ENCODE results near the gene G6PD. TPM values are rescaled to one million over a fixed set of nuclear protein-coding genes. Genes with fewer than 3 reads are reported as not detected.

G6PD gene
- total RNA-seq, 1 donor from 2014 or later: 86.4 TPM

DNA sequence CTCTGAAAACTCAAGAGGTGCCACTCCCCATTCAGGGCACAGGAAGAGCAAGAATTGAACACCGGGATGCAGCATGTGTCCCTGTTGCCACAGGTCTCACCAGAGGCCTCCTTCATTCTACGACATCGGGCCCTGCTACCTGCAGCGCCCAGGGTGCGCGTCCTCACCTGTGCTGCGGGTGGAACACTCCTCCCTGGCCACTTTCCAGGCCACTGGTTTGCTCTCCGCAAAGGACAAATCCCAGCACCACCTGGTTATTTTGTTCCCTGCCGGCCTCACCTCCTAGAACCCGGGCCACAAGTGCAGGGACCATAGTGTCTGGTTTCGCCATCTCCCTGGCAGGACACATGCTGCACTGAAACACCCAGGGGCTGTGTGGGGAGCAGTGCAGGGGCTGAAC is 16.4 kb downstream of the G6PD start:
- DNase-seq (ENCODE audit: extremely low spot score in 2 of 2): no peak
- intact Hi-C loops (cut with DNase I): loop anchor here (5.0 kb wide), 2 partner anchors 118 to 133 kb away; partner anchors contain the start of genes RPL10 and TAFAZZIN
- H3K27me3 ChIP-seq: no peaks in the 10 kb centered on the region
- H3K4me3 ChIP-seq: no peak overlapping the region
- H3K27ac ChIP-seq: no peak overlapping the region
- H3K4me1 ChIP-seq: peaks cover 11% of the 10 kb centered on the region
- H3K36me3 ChIP-seq: peaks cover 0 to 9% of the 10 kb centered on the region in 2 donors
- TF ChIP-seq POLR2A (IDR thresholded peaks at IDR 0.05) (no peak), POLR2AphosphoS5 (IDR thresholded peaks at IDR 0.05; ENCODE audit: insufficient read depth in 1 of 2, low read depth in 1 of 2) (no peak)
- TF ChIP-seq, protein P1, sequence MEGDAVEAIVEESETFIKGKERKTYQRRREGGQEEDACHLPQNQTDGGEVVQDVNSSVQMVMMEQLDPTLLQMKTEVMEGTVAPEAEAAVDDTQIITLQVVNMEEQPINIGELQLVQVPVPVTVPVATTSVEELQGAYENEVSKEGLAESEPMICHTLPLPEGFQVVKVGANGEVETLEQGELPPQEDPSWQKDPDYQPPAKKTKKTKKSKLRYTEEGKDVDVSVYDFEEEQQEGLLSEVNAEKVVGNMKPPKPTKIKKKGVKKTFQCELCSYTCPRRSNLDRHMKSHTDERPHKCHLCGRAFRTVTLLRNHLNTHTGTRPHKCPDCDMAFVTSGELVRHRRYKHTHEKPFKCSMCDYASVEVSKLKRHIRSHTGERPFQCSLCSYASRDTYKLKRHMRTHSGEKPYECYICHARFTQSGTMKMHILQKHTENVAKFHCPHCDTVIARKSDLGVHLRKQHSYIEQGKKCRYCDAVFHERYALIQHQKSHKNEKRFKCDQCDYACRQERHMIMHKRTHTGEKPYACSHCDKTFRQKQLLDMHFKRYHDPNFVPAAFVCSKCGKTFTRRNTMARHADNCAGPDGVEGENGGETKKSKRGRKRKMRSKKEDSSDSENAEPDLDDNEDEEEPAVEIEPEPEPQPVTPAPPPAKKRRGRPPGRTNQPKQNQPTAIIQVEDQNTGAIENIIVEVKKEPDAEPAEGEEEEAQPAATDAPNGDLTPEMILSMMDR (IDR thresholded peaks at IDR 0.05): no peak
- H3K9me3 ChIP-seq: no peaks in the 10 kb centered on the region

GRCh38 chrX:154529206-154529612 is 17.4 kb downstream of the G6PD start:
- H3K4me3 ChIP-seq: no peak overlapping the region

GRCh38 chrX:154526901-154527675 is 19.6 kb downstream of the G6PD start:
- peak overlapping the region; percentile 54 for H3K27ac ChIP-seq
- intact Hi-C loops (cut with DNase I): no loop called here
- no peaks in the 10 kb centered on the region for H3K36me3 ChIP-seq
- peak overlapping the region; percentile 16 to 35 for H3K4me3 ChIP-seq
- H3K27me3 ChIP-seq: no peaks in the 10 kb centered on the region
- no peaks in the 10 kb centered on the region for H3K9me3 ChIP-seq
- no peak for TF ChIP-seq POLR2A (IDR thresholded peaks at IDR 0.05)
- TF ChIP-seq, protein P1 (IDR thresholded peaks at IDR 0.05): peak in 1 of 3 experiments; percentile 24
- TF ChIP-seq POLR2AphosphoS5 (IDR thresholded peaks at IDR 0.05; ENCODE audit: insufficient read depth in 1 of 2, low read depth in 1 of 2): peak in 1 of 2 donors; percentile 62
- no peaks in the 10 kb centered on the region for H3K4me1 ChIP-seq
- DNase-seq (ENCODE audit: extremely low spot score in 2 of 2): peak in 1 of 2 donors; percentile 90

More at GRCh38 chrX:154529206-154529612, 17.4 kb downstream of the G6PD start:
- intact Hi-C loops (cut with DNase I): no loop called here
- peaks cover 0 to 9% of the 10 kb centered on the region in 2 donors for H3K36me3 ChIP-seq
- H3K4me1 ChIP-seq: peaks cover under 1% of the 10 kb centered on the region
- H3K9me3 ChIP-seq: no peaks in the 10 kb centered on the region
- TF ChIP-seq POLR2A (IDR thresholded peaks at IDR 0.05) (no peak), POLR2AphosphoS5 (IDR thresholded peaks at IDR 0.05; ENCODE audit: insufficient read depth in 1 of 2, low read depth in 1 of 2) (no peak)
- TF ChIP-seq, protein P1 (IDR thresholded peaks at IDR 0.05): no peak
- DNase-seq (ENCODE audit: extremely low spot score in 2 of 2): no peak
- no peak overlapping the region for H3K27ac ChIP-seq
- H3K27me3 ChIP-seq: no peaks in the 10 kb centered on the region

DNA sequence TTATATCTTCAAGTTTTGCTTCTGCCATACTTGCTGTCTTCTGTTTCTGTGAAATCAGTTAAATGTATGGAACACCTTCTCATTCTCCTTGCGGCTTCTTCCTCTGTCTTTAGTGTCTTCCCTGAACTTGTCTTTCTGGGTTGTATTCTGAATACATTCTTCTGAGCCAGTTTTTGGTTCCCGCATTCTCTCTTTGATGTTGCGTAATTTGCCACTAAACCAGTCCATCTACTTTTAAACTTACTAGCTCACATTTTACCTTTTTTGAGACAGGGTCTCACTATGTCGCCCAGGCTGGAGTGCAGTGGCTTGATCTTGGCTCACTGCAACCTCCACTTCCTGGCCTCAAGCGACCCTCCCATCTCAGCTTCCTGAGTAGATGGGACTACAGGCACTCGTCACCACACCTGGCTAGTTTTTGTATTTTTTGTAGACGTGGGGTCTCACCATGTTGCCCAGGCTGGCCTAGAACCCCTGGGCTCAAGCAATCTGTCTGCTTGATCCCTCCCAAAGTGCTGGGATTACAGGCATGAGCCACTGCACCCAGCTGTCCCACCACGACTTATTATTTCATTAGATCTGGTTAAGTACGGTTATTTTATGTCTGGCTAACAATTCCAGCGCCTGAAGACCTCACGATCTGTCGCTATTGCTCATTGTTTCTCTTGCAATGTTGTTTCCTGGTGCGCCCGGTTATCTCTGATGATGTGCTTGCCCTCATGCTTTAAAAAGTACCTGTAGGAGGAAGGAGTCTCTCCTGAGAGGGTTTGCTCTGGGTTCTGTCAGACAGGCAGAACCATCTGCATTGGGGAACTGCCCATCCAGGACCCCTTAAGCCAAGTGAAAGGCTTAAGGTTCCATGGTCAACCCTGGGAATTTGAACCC is 20.8 kb downstream of the G6PD start:
- Histone ChIP-seq H3K27me3 (no peaks in the 10 kb centered on the region), H3K36me3 (no peaks in the 10 kb centered on the region), H3K4me1 (no peaks in the 10 kb centered on the region), H3K27ac (peak overlapping the region; percentile 54), H3K4me3 (no peak overlapping the region), H3K9me3 (no peaks in the 10 kb centered on the region)
- intact Hi-C loops (cut with DNase I): no loop called here
- no peak for DNase-seq (ENCODE audit: extremely low spot score in 2 of 2)
- TF ChIP-seq, protein P1 (IDR thresholded peaks at IDR 0.05): no peak
- TF ChIP-seq POLR2A (IDR thresholded peaks at IDR 0.05) (no peak), POLR2AphosphoS5 (IDR thresholded peaks at IDR 0.05; ENCODE audit: insufficient read depth in 1 of 2, low read depth in 1 of 2) (no peak)
